ES-I3 (cell line): ENCODE measurements around the gene PSME3IP1.
"Not testable (repeated sequence)": the region's sequence is repeated elsewhere in the genome, so short reads cannot be mapped to it uniquely, and the experiment has no call there.

ENCODE experiments used
- H3K36me3 ChIP-seq: 2 replicates; pipeline ENCODE4 v1.6.1; 2013; ENCODE audit warnings: mild to moderate bottlenecking, low read length, control low read depth, moderate library complexity; ENCODE audit not compliant: insufficient read depth
- H3K4me1 ChIP-seq: 2 replicates; pipeline ENCODE4 v1.6.1; 2013; ENCODE audit warnings: mild to moderate bottlenecking, control low read depth, low read length; ENCODE audit not compliant: insufficient read depth
- H3K9ac ChIP-seq: 2 replicates; pipeline ENCODE4 v1.6.1; 2013; ENCODE audit warnings: low read depth, mild to moderate bottlenecking, low read length, moderate library complexity
- H3K9me3 ChIP-seq: 2 replicates; pipeline ENCODE4 v1.6.1; 2013; ENCODE audit warnings: mild to moderate bottlenecking, low read length, moderate library complexity; ENCODE audit not compliant: control insufficient read depth, insufficient read depth

Gene PSME3IP1

DNA sequence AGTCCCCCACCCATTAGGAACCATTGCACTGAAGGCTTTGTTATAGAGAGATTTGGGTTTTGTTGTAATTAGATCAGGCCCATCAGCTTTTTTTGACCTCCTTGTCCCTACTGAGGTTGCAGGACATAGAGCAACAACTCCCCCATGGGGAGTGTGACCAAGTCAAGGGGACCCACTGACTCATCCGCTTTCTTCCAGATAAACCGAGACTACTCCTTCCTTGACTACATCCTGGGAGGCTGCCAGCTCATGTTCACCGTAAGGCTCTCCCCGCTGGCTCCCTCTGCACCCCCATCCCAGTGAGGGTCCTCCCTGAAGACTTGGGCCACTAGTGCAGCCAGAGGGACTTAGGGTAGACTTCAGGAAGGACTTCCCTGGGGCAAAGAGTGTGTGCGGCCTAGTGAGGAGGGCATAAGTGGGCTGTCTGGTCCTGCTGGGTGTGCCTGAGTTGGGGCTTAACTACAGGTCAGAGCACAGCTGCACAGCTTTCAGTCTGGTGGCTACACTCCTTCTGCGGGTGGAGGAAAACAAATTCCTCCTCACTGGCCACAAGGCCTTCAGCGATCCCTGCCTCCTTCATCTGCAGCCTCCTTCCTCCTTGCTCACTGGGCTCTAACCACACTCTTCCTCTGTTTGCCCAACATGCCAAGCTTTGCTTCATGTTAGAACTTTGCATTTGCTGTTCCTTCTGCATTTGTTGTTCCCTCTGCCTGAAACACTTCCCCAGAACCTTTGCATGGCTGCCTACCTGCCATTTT is 62.4 kb downstream of the PSME3IP1 start:
- Histone ChIP-seq H3K36me3 (no peaks in the 10 kb centered on the region), H3K4me1 (no peaks in the 10 kb centered on the region), H3K9ac (no peak overlapping the region), H3K9me3 (no peaks in the 10 kb centered on the region)

DNA sequence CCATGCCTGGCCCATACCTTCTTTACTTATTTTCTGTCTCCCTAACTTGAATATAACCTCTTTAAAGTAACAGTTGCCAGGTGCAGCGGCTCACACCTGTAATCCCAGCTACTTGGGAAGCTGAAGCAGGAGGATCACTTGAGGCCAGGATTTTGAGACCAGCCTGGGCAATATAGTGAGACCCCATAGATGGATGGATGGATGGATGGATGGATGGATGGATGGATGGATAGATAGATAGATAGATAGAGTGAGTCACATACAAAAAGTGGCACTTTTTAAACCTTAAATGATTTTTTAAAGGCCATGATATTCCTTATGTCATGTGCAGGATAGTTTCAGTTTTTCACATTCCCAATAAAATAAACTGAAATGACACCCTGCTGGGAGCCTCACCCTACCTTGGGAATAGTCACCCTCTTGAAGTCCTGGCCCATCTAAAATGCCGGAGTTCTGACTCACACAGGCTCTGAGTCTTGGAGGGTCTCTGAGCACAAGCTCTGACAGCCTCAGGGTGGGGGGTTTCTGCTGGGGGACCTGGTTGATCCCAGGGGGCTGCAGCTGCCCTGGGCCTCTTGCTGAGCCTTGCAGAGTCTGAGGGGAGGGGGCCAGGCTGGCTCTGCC is 67.3 kb downstream of the PSME3IP1 start:
- Histone ChIP-seq H3K36me3 (no peaks in the 10 kb centered on the region), H3K9ac (no peak overlapping the region), H3K9me3 (no peaks in the 10 kb centered on the region), H3K4me1 (no peaks in the 10 kb centered on the region; the same call in 1 of the 2 replicates)

DNA sequence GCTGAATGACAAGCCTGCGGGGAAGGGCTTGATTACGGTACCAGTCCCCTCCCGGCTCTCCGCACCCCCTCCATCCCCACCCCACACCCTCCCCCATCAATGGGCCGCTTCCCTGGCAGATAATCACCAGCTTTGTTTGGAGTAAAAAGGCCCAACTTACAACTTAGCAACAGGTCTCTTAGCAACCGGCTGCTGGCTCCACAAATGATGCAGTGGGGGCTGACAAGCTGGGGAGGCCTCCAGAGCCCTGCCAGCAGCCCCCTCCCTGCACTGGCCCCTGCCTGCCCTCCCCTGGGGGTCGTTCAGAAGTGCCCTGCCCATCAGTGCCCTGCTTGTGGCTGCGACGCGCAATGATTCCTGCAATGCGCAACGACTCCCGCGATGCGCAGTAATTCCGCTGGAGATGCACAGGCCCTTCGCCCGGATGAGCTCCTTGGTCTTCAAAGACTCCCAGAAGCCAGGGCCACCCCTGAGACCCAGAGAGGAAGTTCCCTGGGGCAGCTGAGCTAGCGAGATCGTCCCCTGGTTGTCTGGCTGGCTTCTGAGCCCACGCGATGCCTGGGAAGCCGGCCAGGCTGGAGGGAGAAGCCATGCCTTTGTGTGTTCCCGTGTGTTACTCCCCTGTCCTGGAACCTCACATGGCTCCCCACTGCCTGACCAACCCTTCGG is 70.2 kb downstream of the PSME3IP1 start:
- H3K9me3 ChIP-seq = no peaks in the 10 kb centered on the region
- peaks cover 4% of the 10 kb centered on the region; the same call in 1 of the 2 replicates for H3K4me1 ChIP-seq
- H3K9ac ChIP-seq = no peak overlapping the region
- H3K36me3 ChIP-seq = no peaks in the 10 kb centered on the region

DNA sequence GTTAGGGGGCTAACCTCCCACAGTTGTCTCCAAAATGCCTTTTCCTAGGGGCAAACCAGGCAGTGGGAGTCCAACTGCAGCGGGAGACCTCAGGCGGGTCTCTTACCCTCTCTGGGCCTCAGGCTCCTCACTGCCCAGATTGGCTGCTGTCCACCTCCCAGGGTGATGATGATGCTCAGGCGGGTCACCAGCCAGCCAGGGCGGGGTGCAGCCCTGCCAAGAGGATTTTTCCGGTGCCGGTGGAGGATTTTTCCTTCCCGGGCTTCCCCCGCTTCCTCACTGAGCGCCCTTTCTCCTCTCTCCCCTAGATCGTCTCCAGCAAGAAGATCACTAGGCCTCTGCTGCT is 70.7 kb downstream of the PSME3IP1 start:
- Histone ChIP-seq H3K9ac (no peak overlapping the region), H3K36me3 (no peaks in the 10 kb centered on the region), H3K4me1 (peaks cover 4% of the 10 kb centered on the region; the same call in 1 of the 2 replicates), H3K9me3 (no peaks in the 10 kb centered on the region)

DNA sequence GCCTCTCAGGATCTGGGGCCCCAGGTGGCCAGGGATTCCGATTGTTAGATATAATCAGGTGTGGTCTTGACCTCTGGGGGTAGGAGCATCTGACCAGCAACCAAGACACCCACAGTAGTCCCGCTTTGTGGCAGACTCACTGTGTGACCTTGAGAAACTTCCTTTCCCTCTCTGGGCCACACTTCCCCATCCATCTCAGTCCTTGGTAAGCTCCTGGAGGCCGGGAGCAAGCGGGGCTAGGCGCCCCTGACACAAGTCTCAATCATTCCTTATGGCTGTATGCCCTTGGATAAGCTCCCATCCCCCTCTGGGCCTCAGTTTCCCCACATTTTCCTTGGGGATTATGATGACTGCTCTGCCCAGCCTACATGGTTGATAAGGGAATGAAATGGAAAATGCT is 72.2 kb downstream of the PSME3IP1 start:
- Histone ChIP-seq H3K9ac (no peak overlapping the region), H3K9me3 (no peaks in the 10 kb centered on the region), H3K36me3 (no peaks in the 10 kb centered on the region), H3K4me1 (peaks cover 4% of the 10 kb centered on the region; the same call in 1 of the 2 replicates)

GRCh38 chr16:57113042-57113453 is 72.8 kb downstream of the PSME3IP1 start:
- Histone ChIP-seq H3K9me3 (no peaks in the 10 kb centered on the region), H3K4me1 (peaks cover 4% of the 10 kb centered on the region; the same call in 1 of the 2 replicates), H3K9ac (no peak overlapping the region), H3K36me3 (no peaks in the 10 kb centered on the region)

- Histone ChIP-seq H3K9ac (no peak overlapping the region), H3K36me3 (no peaks in the 10 kb centered on the region), H3K4me1 (peaks cover 4% of the 10 kb centered on the region; the same call in 1 of the 2 replicates), H3K9me3 (no peaks in the 10 kb centered on the region)
Observed at GRCh38 chr16:57112403-57113041, 73.3 kb downstream of the PSME3IP1 start.

- Histone ChIP-seq H3K9ac (no peak overlapping the region), H3K36me3 (no peaks in the 10 kb centered on the region), H3K4me1 (peaks cover 4% of the 10 kb centered on the region; the same call in 1 of the 2 replicates), H3K9me3 (no peaks in the 10 kb centered on the region)
Observed at GRCh38 chr16:57111420-57111819, 74.4 kb downstream of the PSME3IP1 start.

DNA sequence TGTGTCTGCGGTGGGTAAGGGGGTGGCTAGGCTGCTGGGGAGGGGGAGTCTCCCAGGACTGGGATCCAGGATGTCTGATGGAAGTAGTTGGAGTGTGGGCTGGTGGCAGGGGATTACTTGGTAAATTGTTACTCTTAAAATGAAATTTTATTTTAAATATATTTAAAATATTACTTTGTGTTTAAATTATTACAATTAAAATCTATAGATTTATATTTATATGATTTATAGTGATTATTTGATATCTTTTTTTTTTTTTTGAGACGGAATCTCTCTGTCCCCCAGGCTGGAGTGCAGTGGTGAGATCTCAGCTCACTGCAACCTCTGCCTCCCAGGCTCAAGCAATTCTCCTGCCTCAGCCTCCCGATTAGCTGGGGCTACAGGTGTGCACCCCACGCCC is 74.9 kb downstream of the PSME3IP1 start:
- Histone ChIP-seq H3K9me3 (no peaks in the 10 kb centered on the region), H3K36me3 (no peaks in the 10 kb centered on the region), H3K4me1 (peaks cover 4% of the 10 kb centered on the region; the same call in 1 of the 2 replicates), H3K9ac (no peak overlapping the region)

DNA sequence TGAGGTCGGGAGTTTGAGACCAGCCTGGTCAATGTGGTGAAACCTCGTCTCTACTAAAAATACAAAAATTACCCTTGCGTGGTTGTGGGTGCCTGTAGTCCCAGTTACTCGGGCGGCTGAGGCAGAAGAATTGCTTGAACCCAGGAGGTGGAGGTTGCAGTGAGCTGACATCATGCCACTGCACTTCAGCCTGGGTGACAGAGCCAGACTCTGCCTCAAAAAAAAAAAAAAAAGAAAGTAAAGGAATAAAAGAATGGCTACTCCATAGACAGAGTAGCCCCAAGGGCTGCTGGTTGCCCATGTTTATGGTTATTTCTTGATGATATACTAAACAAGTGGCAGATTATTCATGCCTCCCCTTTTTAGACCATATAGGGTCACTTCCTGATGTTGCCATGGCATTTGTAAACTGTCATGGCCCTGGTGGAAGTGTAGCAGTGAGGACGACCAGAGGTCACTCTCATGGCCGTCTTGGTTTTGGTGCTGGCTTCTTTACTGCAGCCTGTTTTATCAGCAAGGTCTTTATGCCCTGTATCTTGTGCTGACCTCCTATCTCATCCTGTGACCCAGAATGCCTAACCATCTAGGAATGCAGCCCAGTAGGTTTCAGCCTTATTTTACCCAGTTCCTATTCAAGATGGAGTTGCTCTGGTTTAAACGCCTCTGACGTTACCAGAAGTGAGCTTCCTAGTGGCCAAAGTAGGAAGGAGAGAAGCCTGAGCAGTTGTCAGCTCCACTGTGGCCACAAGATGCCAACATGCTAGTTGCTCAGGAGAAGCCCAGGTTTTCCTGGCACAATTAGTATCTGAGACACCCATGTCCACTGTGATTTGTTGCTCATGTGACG is 76.4 kb downstream of the PSME3IP1 start:
- H3K4me1 ChIP-seq, H3K36me3 ChIP-seq, H3K9me3 ChIP-seq, H3K9ac ChIP-seq: not testable (repeated sequence)

- H3K9me3 ChIP-seq = no peaks in the 10 kb centered on the region
- H3K36me3 ChIP-seq = no peaks in the 10 kb centered on the region
- H3K4me1 ChIP-seq = peaks cover 10% of the 10 kb centered on the region; the same call in 1 of the 2 replicates
Observed at GRCh38 chr16:57108432-57108831, 77.4 kb downstream of the PSME3IP1 start.

GRCh38 chr16:57107321-57107922 is 78.4 kb downstream of the PSME3IP1 start:
- H3K9me3 ChIP-seq = no peaks in the 10 kb centered on the region
- H3K4me1 ChIP-seq = peaks cover 10% of the 10 kb centered on the region; the same call in 1 of the 2 replicates
- H3K9ac ChIP-seq = no peak overlapping the region
- no peaks in the 10 kb centered on the region for H3K36me3 ChIP-seq

More at GRCh38 chr16:57108432-57108831, 77.4 kb downstream of the PSME3IP1 start:
- no peak overlapping the region for H3K9ac ChIP-seq

- Histone ChIP-seq H3K4me1 (peaks cover 5% of the 10 kb centered on the region; the same call in 1 of the 2 replicates), H3K9me3 (no peaks in the 10 kb centered on the region), H3K9ac (no peak overlapping the region), H3K36me3 (no peaks in the 10 kb centered on the region)
Observed at GRCh38 chr16:57106767-57107166, 79.1 kb downstream of the PSME3IP1 start.
